SK-N-MC (cell line): ENCODE results near the gene FHAD1.

Experiments
- EZH2 ChIP-seq: fragments of 200-600 bp; sonication (generic); IDR thresholded peaks from one replicate; pipeline ENCODE4 v1.6.1; 2017; ENCODE audit warnings: antibody characterized with exemption
- FOXP2 ChIP-seq: optimal IDR thresholded peaks from 2 replicates; pipeline ENCODE3; 2011; ENCODE audit warnings: mild to moderate bottlenecking, moderate library complexity; ENCODE audit not compliant: insufficient read depth; ENCODE audit errors: extremely low read length, control extremely low read depth
- POLR2AphosphoS5 ChIP-seq: IDR thresholded peaks from 2 replicates; pipeline ENCODE4 v1.6.1; 2012; ENCODE audit warnings: mild to moderate bottlenecking, low read depth, low read length, borderline replicate concordance

- TF ChIP-seq EZH2 (no peak), POLR2AphosphoS5 (no peak), FOXP2 (no peak)
These were observed 42.2 kb downstream of the FHAD1 start for GRCh38 chr1:15289251-15289651.
